HCT116 (cell line): ENCODE data around the gene LHX3. TPM values are rescaled to one million over a fixed set of nuclear protein-coding genes. Genes with fewer than 3 reads are reported as not detected.

Source experiments
- ATAC-seq: fragments of 200-7000 bp; cut with Tn5 transposase; 2 replicates; pipeline ENCODE4 v1.9.1; 2020; ENCODE audit warnings: mild to moderate bottlenecking, moderate library complexity
- BruUV-seq: library from RNA; stranded (reverse); fragments of 400-500 nt; replicated peaks from 2 replicates; lab custom pipeline; 2021; lab: Mats Ljungman, UMichigan
- CTCF ChIA-PET: fragments of 300-600 bp; sonication (Branson Sonifier 250); formaldehyde crosslinking; loops from one replicate; lab custom pipeline; 2021; ENCODE audit warnings: antibody characterized with exemption; lab: Charles Lee
- POLR2A ChIA-PET: fragments of 300-600, 350-600 bp; sonication (Branson Sonifier 250); formaldehyde crosslinking; loops from one replicate; lab custom pipeline; 2021; ENCODE audit warnings: antibody characterized with exemption; lab: Charles Lee
- RAD21 ChIA-PET, 2 experiments: fragments of 300-600 bp; sonication (Branson Sonifier 250); formaldehyde crosslinking; loops; one replicate each; lab custom pipeline; 2023; ENCODE audit warnings: low total read pairs in 2 of 2; ENCODE audit not compliant: uncharacterized antibody in 2 of 2, unreplicated experiment in 2 of 2, low non-redundant PET in 1 of 2; lab: Charles Lee
- DNase-seq: peaks from one replicate; pipeline ENCODE4 v3.0.0-alpha.2; 2010; ENCODE audit warnings: low read depth, low spot score
- H2AFZ ChIP-seq: fragments of 200-600 bp; shearing (Covaris generic), sonication (generic); 2 replicates; pipeline ENCODE4 v1.6.1; 2017; ENCODE audit warnings: low read depth, mixed run types, mixed read lengths, antibody characterized with exemption, low read length; ENCODE audit not compliant: poor library complexity, severe bottlenecking
- H3K27ac ChIP-seq: 2 replicates; pipeline ENCODE4 v1.5.1; 2012; ENCODE audit warnings: low read depth, low read length
- H3K27me3 ChIP-seq: fragments of 200-600 bp; sonication (generic); 2 replicates; pipeline ENCODE4 v1.6.1; 2016; ENCODE audit warnings: mixed run types, low read length, mixed read lengths; ENCODE audit not compliant: insufficient read depth
- H3K36me3 ChIP-seq, 2 experiments: fragments of 200-500 bp in 1 of 2; fragments of 200-600 bp in 1 of 2; sonication (Bioruptor generic) in 1 of 2; sonication (generic) in 1 of 2; 2 replicates each; pipeline versions ENCODE4 v1.5.1 to v1.6.1; 2014 to 2016; ENCODE audit warnings: low read length in 2 of 2, inconsistent platforms in 1 of 2, mixed read lengths in 1 of 2, mixed run types in 1 of 2; ENCODE audit not compliant: insufficient read depth in 2 of 2, control insufficient read depth in 1 of 2
- H3K4me1 ChIP-seq, 2 experiments: fragments of 200-600 bp in 1 of 2; sonication (generic) in 1 of 2; 2 replicates each; pipeline versions ENCODE4 v1.5.1 to v1.6.1; 2012 to 2017; ENCODE audit warnings: low read length in 2 of 2, inconsistent platforms in 1 of 2, mild to moderate bottlenecking in 1 of 2, mixed read lengths in 1 of 2, mixed run types in 1 of 2, moderate library complexity in 1 of 2; ENCODE audit not compliant: insufficient read depth in 2 of 2, control insufficient read depth in 1 of 2
- H3K4me2 ChIP-seq: fragments of 200-600 bp; sonication (generic); 2 replicates; pipeline ENCODE4 v1.6.1; 2017; ENCODE audit warnings: mixed run types, low read length, mixed read lengths
- H3K4me3 ChIP-seq, 2 experiments: fragments of 200-600 bp in 1 of 2; sonication (generic) in 1 of 2; replicated peaks in 1 of 2; 2 replicates each; pipeline ENCODE4 v1.5.1; 2011 to 2016; ENCODE audit warnings: low read length in 2 of 2, control low read depth in 1 of 2, low read depth in 1 of 2, mild to moderate bottlenecking in 1 of 2, mixed read lengths in 1 of 2, mixed run types in 1 of 2
- H3K79me2 ChIP-seq: fragments of 200-600 bp; sonication (generic); 2 replicates; pipeline ENCODE4 v1.6.1; 2017; ENCODE audit warnings: mild to moderate bottlenecking, mixed run types, low read length, moderate library complexity, mixed read lengths; ENCODE audit not compliant: insufficient read depth
- H3K9ac ChIP-seq: fragments of 200-600 bp; sonication (generic); 2 replicates; pipeline ENCODE4 v1.6.1; 2016; ENCODE audit warnings: low read length, mixed read lengths
- H3K9me2 ChIP-seq: fragments of 200-600 bp; sonication (generic), shearing (Covaris generic); 2 replicates; pipeline ENCODE4 v1.6.1; 2017; ENCODE audit warnings: mixed run types, mild to moderate bottlenecking, moderate library complexity; ENCODE audit not compliant: insufficient read depth
- H3K9me3 ChIP-seq, 2 experiments: fragments of 200-500 bp in 1 of 2; fragments of 200-600 bp in 1 of 2; sonication (Bioruptor generic) in 1 of 2; sonication (generic) in 1 of 2; 2 replicates each; pipeline ENCODE4 v1.6.1; 2014 to 2017; ENCODE audit warnings: low read length in 2 of 2, mixed read lengths in 2 of 2, inconsistent platforms in 1 of 2, low read depth in 1 of 2, mild to moderate bottlenecking in 1 of 2, mixed run types in 1 of 2, moderate library complexity in 1 of 2; ENCODE audit not compliant: control insufficient read depth in 1 of 2, insufficient read depth in 1 of 2
- H4K20me1 ChIP-seq: fragments of 200-600 bp; sonication (generic), shearing (Covaris generic); 2 replicates; pipeline ENCODE4 v1.6.1; 2017; ENCODE audit warnings: mixed run types, mild to moderate bottlenecking, moderate library complexity; ENCODE audit not compliant: insufficient read depth
- POLR2A ChIP-seq: IDR thresholded peaks from 2 replicates; pipeline ENCODE4 v1.7.0; 2011; ENCODE audit warnings: borderline replicate concordance; ENCODE audit not compliant: insufficient read depth, insufficient read length; ENCODE audit errors: extremely low read depth
- RAD21 ChIP-seq: IDR thresholded peaks from 2 replicates; pipeline ENCODE4 v1.6.1; 2012; ENCODE audit warnings: low read depth, mild to moderate bottlenecking
- REST ChIP-seq: IDR thresholded peaks from 2 replicates; pipeline ENCODE4 v1.6.1; 2012; ENCODE audit warnings: low read depth
- SIN3A ChIP-seq: IDR thresholded peaks from 2 replicates; pipeline ENCODE4 v1.6.1; 2012; ENCODE audit warnings: low read depth
- ZFX ChIP-seq: fragments of 450-650 bp; IDR thresholded peaks from 2 replicates; pipeline ENCODE4 v1.6.1; 2017
- intact Hi-C: fragments of 100-400 bp; cut with micrococcal nuclease; formaldehyde crosslinking; loops from 2 replicates; pipeline ENCODE4 v1.10.0; 2022
- total RNA-seq: library from RNA; stranded (reverse); gene quantifications from one replicate; pipeline ENCODE4 v1.2.1, GENCODE V29; 2021; ENCODE audit not compliant: unreplicated experiment

LHX3 gene
- total RNA-seq, 1 experiment from 2014 or later, result not detected

GRCh38 chr9:136226680-136227407 is 21.9 kb upstream of the LHX3 start:
- CTCF ChIA-PET, result interaction anchor here (1.2 kb wide), 1 partner anchor 57 kb away, joined by 3 read pairs; no protein-coding TSS in a partner anchor
- H4K20me1 ChIP-seq, result peaks cover 5% of the 10 kb centered on the region; the same call in 1 of the 2 replicates
- POLR2A ChIA-PET, result no interaction called here
- no peak overlapping the region for H3K4me2 ChIP-seq
- RAD21 ChIA-PET, result no interaction called here
- H3K9me2 ChIP-seq, result no peaks in the 10 kb centered on the region
- no peak overlapping the region for H3K4me3 ChIP-seq
- H3K9me3 ChIP-seq, result no peaks in the 10 kb centered on the region
- H3K79me2 ChIP-seq, result peaks cover 98% of the 10 kb centered on the region
- H3K27ac ChIP-seq, result no peak overlapping the region
- H3K4me1 ChIP-seq, result peaks cover 19 to 49% of the 10 kb centered on the region in 2 experiments
- intact Hi-C loops, result loop anchor here (2.0 to 10.0 kb wide), 3 partner anchors 56 to 262 kb away; partner anchors contain the start of gene UBAC1
- TF ChIP-seq ZFX (no peak), SIN3A (no peak), RAD21 (no peak), POLR2A (no peak), REST (no peak)
- DNase-seq (no peak), ATAC-seq (no peak)
- no peaks in the 10 kb centered on the region for H3K27me3 ChIP-seq
- no peak overlapping the region for H2AFZ ChIP-seq
- peaks cover 3 to 44% of the 10 kb centered on the region in 2 experiments; a peak in 3 of 4 replicates for H3K36me3 ChIP-seq
- BruUV-seq, result no TSS peak
- H3K9ac ChIP-seq, result no peak overlapping the region
